OCI-LY3 (cell line): ENCODE results near the gene FSTL4.

ENCODE experiments used
- CTCF ChIP-seq: fragments of 200-600, 300-600 bp; sonication (generic); IDR thresholded peaks from 2 replicates; pipeline ENCODE4 v1.5.1; 2014; ENCODE audit warnings: antibody characterized with exemption, low read length, low read depth
- EZH2phosphoT487 ChIP-seq: fragments of 200-600 bp; shearing (Covaris generic); IDR thresholded peaks from 2 replicates; pipeline ENCODE4 v1.6.1; 2018; ENCODE audit warnings: antibody characterized with exemption, mixed run types, low read depth

GRCh38 chr5:133164759-133165158 is 447.6 kb downstream of the FSTL4 start:
- TF ChIP-seq EZH2phosphoT487 = no peak
- TF ChIP-seq CTCF = no peak
